Naive B cell (primary cell): Measurements from ENCODE around the gene SCN2B. TPM values are rescaled to one million over a fixed set of nuclear protein-coding genes. Genes with fewer than 3 reads are reported as not detected.
A peak's percentile ranks its signal among the peaks of the same experiment; 100 is the strongest.

Experiments
- ATAC-seq, 2 donors: fragments of 150-1000 bp; cut with Tn5 transposase; 2 replicates each; pipeline ENCODE4 v1.10.0; 2021; ENCODE audit warnings: low read depth in 2 of 2, mild to moderate bottlenecking in 2 of 2, moderate library complexity in 2 of 2
- DNase-seq: peaks from one replicate; pipeline ENCODE4 v3.0.0; 2022
- H3K27ac Mint-ChIP-seq, 6 donors: one replicate each; pipeline ENCODE4 v1.8.0; 2020 to 2022; ENCODE audit warnings: mild to moderate bottlenecking in 6 of 6, mixed read lengths in 6 of 6, moderate library complexity in 5 of 6, inconsistent platforms in 2 of 6
- H3K27me3 Mint-ChIP-seq, 3 donors: one replicate each; pipeline ENCODE4 v1.8.0; 2021 to 2022; ENCODE audit warnings: mixed read lengths in 3 of 3, mild to moderate bottlenecking in 1 of 3
- H3K36me3 Mint-ChIP-seq, 2 donors: one replicate each; pipeline ENCODE4 v1.8.0; 2020 to 2022; ENCODE audit warnings: mixed read lengths in 2 of 2, inconsistent platforms in 1 of 2, mild to moderate bottlenecking in 1 of 2
- H3K4me1 Mint-ChIP-seq, 3 donors: one replicate each; pipeline ENCODE4 v1.8.0; 2020 to 2022; ENCODE audit warnings: mixed read lengths in 3 of 3, inconsistent platforms in 1 of 3, mild to moderate bottlenecking in 1 of 3, moderate library complexity in 1 of 3
- H3K4me3 Mint-ChIP-seq, 8 donors: one replicate each; pipeline ENCODE4 v1.8.0; 2020 to 2022; ENCODE audit warnings: mild to moderate bottlenecking in 8 of 8, mixed read lengths in 8 of 8, moderate library complexity in 8 of 8, inconsistent platforms in 2 of 8
- H3K9me3 Mint-ChIP-seq, 7 donors: one replicate each; pipeline ENCODE4 v1.8.0; 2020 to 2022; ENCODE audit warnings: mixed read lengths in 7 of 7, mild to moderate bottlenecking in 5 of 7, inconsistent platforms in 2 of 7, moderate library complexity in 1 of 7
- polyA plus RNA-seq, 6 donors: library from polyadenylated mRNA; unstranded; fragments of 300-500 nt; fragmentation: Illumina TruSeq; gene quantifications; one replicate each; pipeline ENCODE4 v1.2.3, GENCODE V29; 2021; ENCODE audit warnings: low read depth in 6 of 6

The SCN2B gene
- polyA plus RNA-seq, 6 donors from 2014 or later, result not detected

- Mint-ChIP-seq H3K27ac (no peak overlapping the region), H3K36me3 (no peaks in the 10 kb centered on the region), H3K9me3 (no peaks in the 10 kb centered on the region), H3K4me3 (no peak overlapping the region), H3K27me3 (peaks cover 28 to 54% (median 53%) of the 10 kb centered on the region in 3 donors), H3K4me1 (no peaks in the 10 kb centered on the region)
- DNase-seq (no peak), ATAC-seq (no peak)
Observed at GRCh38 chr11:118167253-118167652, 9.2 kb downstream of the SCN2B start.

DNA sequence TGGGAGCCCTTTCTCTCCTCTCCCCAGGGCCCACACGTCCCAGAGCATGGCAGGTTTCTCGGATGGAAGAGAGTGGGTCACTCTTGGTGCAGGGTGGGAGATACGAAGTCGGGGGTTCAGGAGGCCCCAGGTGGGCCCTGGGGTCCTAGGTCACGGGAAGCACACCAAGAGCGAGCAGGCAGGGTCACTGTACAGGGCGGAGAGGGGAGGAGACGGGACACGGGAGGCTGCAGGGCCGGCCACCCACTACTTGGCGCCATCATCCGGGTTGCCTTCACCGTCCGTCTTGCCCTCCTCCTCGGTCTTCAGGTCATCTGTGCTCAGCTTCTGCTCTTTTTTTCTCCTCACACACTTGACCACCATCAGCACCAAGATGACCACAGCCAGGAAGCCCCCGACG is 9.8 kb downstream of the SCN2B start:
- H3K9me3 Mint-ChIP-seq, result no peaks in the 10 kb centered on the region
- H3K4me1 Mint-ChIP-seq, result no peaks in the 10 kb centered on the region
- H3K27ac Mint-ChIP-seq, result no peak overlapping the region
- no peak for ATAC-seq
- no peaks in the 10 kb centered on the region for H3K36me3 Mint-ChIP-seq
- no peak for DNase-seq
- peaks cover 31 to 61% (median 57%) of the 10 kb centered on the region in 3 donors for H3K27me3 Mint-ChIP-seq
- no peak overlapping the region for H3K4me3 Mint-ChIP-seq

DNA sequence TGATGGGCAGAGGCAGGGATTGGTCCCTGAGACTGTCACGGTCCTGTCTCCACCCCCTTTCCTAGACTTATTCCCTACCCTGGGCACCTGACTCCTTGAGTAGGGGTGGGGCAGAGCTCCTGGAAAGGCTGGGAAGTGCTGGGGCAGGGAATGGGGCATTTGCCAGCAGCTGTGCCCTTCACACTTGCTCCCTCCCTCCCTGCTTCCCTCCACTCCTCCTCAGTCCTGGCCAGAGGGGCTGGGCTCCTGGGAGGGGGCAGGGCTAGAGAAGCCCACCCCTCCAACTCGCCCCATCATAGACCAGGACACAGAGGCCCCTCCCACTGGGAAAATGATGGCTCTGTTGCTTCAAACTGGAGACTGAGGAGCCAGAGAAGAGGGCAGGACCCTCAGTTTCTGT is 11.6 kb downstream of the SCN2B start:
- peaks cover 28 to 67% (median 54%) of the 10 kb centered on the region in 3 donors for H3K27me3 Mint-ChIP-seq
- H3K4me3 Mint-ChIP-seq, result no peak overlapping the region
- no peaks in the 10 kb centered on the region for H3K36me3 Mint-ChIP-seq
- no peaks in the 10 kb centered on the region for H3K4me1 Mint-ChIP-seq
- DNase-seq (no peak), ATAC-seq (no peak)
- H3K27ac Mint-ChIP-seq, result no peak overlapping the region
- no peaks in the 10 kb centered on the region for H3K9me3 Mint-ChIP-seq

GRCh38 chr11:118163494-118163893 is 12.9 kb downstream of the SCN2B start:
- H3K4me1 Mint-ChIP-seq, result no peaks in the 10 kb centered on the region
- ATAC-seq (no peak), DNase-seq (no peak)
- H3K27me3 Mint-ChIP-seq, result peaks cover 33 to 67% (median 55%) of the 10 kb centered on the region in 3 donors
- H3K27ac Mint-ChIP-seq, result peak overlapping the region in 1 of 6 donors; percentile 49
- H3K9me3 Mint-ChIP-seq, result no peaks in the 10 kb centered on the region
- H3K4me3 Mint-ChIP-seq, result no peak overlapping the region
- no peaks in the 10 kb centered on the region for H3K36me3 Mint-ChIP-seq

DNA sequence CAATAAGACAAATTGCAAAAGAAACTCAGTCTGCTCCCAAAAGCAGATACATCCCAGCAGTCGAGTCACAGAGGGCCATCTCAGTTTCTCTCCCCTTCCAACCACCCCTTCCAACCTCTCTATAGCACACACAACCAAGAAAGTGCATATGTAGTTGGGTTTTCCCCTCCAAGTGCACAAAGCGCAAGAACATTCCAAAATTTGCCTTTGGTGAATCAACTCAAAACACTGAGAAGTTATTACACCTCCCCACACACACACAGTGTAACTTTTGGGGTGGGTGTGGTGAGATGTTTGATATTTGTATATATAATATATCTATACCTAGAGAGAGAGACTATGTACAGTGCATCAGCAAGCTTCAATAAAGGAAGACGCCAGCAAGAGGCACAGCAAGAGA is 13.6 kb downstream of the SCN2B start:
- Mint-ChIP-seq H3K27me3 (peaks cover 39 to 68% (median 55%) of the 10 kb centered on the region in 3 donors), H3K4me1 (no peaks in the 10 kb centered on the region), H3K4me3 (no peak overlapping the region), H3K9me3 (no peaks in the 10 kb centered on the region), H3K36me3 (no peaks in the 10 kb centered on the region), H3K27ac (no peak overlapping the region)
- DNase-seq (no peak), ATAC-seq (no peak)

DNA sequence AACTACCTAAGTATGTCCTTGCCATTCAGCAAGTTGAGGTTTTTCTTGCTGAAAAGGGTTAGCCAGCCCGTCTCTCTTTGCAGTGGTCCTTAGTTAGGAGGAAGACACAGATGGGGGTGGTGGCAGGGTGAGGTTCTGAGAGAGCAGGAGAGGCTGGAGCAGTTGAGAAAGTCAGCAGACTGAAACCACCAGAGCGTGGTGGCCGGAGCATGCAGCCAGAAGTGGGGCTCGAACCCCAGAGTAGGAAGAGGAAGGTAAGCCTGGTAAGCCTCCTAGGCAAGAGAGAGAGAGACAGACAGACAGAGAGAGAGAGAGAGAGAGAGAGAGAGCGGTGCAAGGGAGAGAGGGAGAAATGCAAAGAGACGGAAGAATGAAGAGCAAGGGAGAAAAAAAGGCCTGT is 14.7 kb downstream of the SCN2B start:
- peaks cover 41 to 74% (median 58%) of the 10 kb centered on the region in 3 donors for H3K27me3 Mint-ChIP-seq
- no peak overlapping the region for H3K27ac Mint-ChIP-seq
- H3K9me3 Mint-ChIP-seq, result no peaks in the 10 kb centered on the region
- H3K4me1 Mint-ChIP-seq, result peaks cover 0 to 1% (median 1%) of the 10 kb centered on the region in 3 donors
- DNase-seq (no peak), ATAC-seq (no peak)
- no peaks in the 10 kb centered on the region for H3K36me3 Mint-ChIP-seq
- no peak overlapping the region for H3K4me3 Mint-ChIP-seq

DNA sequence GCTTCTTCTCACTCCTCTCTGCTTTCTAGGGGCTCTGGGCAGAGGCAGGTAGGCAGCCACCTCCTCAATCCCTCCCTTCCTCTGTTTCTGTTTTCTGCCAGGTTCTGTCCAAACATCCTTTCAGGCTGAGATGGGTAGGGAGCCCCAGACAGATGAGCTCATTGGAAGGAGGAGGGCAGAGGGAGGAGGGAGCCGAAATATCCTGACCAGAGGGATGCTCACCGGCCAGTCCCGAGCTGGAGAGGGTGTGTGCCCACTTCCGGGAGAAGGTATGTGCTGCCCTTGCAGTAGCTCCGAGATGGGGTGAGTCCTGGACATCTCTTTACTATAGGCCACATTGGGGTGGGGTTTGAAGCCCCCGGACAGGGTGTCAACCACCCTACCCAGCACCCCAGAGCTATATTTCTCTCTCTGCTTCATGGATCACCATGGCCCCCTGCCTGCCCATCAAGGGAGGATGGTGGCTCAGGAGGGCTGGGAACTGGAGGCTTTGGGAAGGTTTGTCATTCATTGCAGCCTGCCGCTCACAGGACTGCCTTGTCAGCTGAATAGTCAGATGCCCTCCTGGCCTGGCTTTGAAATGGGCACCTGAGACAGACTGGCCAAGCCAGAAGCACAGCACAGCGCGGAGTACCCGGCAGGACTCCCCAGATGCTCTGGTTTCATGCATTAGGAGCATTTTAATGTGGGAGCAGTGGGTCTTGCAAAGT is 19.1 kb downstream of the SCN2B start:
- H3K27me3 Mint-ChIP-seq, result peaks cover 69 to 92% (median 80%) of the 10 kb centered on the region in 3 donors
- no peak for ATAC-seq
- no peak overlapping the region for H3K27ac Mint-ChIP-seq
- H3K4me1 Mint-ChIP-seq, result peaks cover 7 to 17% (median 10%) of the 10 kb centered on the region in 3 donors
- DNase-seq, result no peak
- H3K9me3 Mint-ChIP-seq, result no peaks in the 10 kb centered on the region
- no peak overlapping the region for H3K4me3 Mint-ChIP-seq
- no peaks in the 10 kb centered on the region for H3K36me3 Mint-ChIP-seq

DNA sequence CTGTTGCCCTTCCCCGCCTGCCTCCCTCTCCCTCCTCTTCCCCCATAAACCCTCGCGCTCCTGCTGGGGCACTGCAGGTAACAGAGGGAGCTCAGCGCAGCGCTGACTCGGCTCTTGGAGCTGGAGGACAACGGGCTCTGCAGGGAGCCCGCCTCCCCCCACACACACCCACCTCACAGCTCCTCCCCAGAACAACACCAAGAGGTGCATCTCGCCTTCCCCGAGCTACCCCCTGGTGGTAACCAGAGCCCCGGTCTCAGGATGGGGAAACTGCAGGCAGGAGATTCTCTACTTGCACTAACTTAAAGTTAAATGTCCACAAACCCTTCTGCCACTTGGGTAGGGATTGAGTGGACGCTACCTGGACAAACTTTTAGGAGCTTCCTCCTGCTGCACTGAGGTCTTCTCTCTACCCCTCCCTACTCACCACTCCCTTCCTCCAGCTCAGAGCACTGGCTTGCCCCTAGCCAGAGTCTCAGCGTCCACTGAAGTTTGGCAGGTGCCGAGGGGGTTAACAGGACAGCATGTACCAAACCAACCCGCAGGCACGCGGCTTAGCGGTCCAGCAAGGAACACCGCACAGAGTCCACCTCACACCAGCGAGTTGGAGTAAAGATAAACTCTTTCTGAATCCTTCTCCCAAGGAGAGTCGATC is 19.8 kb downstream of the SCN2B start:
- peaks cover 67 to 86% (median 80%) of the 10 kb centered on the region in 3 donors for H3K27me3 Mint-ChIP-seq
- no peak for DNase-seq
- peaks cover 7 to 17% (median 10%) of the 10 kb centered on the region in 3 donors for H3K4me1 Mint-ChIP-seq
- H3K27ac Mint-ChIP-seq, result no peak overlapping the region
- H3K36me3 Mint-ChIP-seq, result no peaks in the 10 kb centered on the region
- no peaks in the 10 kb centered on the region for H3K9me3 Mint-ChIP-seq
- H3K4me3 Mint-ChIP-seq, result peak overlapping the region in 1 of 8 donors; percentile 42
- ATAC-seq, result peak in 1 of 2 donors; percentile 32

- Mint-ChIP-seq H3K4me1 (peaks cover 7 to 17% (median 10%) of the 10 kb centered on the region in 3 donors), H3K36me3 (no peaks in the 10 kb centered on the region), H3K9me3 (no peaks in the 10 kb centered on the region), H3K27me3 (peaks cover 73 to 85% (median 83%) of the 10 kb centered on the region in 3 donors), H3K27ac (peak overlapping the region in 1 of 6 donors; percentile 61), H3K4me3 (no peak overlapping the region)
- DNase-seq (no peak), ATAC-seq (no peak)
Observed at GRCh38 chr11:118155776-118156530, 20.5 kb downstream of the SCN2B start.

GRCh38 chr11:118154641-118155040 is 21.8 kb downstream of the SCN2B start:
- H3K36me3 Mint-ChIP-seq, result no peaks in the 10 kb centered on the region
- H3K27me3 Mint-ChIP-seq, result peaks cover 78 to 90% (median 85%) of the 10 kb centered on the region in 3 donors
- no peaks in the 10 kb centered on the region for H3K9me3 Mint-ChIP-seq
- ATAC-seq (no peak), DNase-seq (no peak)
- H3K4me3 Mint-ChIP-seq, result no peak overlapping the region
- H3K4me1 Mint-ChIP-seq, result peaks cover 7 to 17% (median 10%) of the 10 kb centered on the region in 3 donors
- no peak overlapping the region for H3K27ac Mint-ChIP-seq

DNA sequence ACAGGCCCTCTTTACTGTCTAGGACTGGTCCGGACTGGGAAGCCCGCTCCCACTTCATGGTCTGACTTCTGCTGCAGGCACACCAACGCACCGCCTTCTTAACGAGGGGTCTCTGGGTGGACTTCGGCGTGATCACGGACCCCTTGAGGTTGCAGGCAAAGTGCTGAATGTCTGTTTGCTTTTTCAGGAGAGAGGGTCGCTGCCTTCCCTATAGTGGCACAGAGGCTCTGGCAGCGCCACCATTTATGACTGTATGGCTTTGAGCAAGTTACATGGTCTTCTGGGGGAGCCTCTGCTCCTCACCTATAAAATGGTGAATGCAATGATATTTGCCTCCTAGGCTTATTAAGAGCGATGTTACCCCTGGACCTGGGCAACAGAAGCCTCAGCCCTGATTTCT is 22.5 kb downstream of the SCN2B start:
- peak overlapping the region in 6 of 8 donors; percentile 22 to 71 (median 57) for H3K4me3 Mint-ChIP-seq

GRCh38 chr11:118153516-118153915 is 22.9 kb downstream of the SCN2B start:
- Mint-ChIP-seq H3K4me1 (peaks cover 7 to 17% (median 10%) of the 10 kb centered on the region in 3 donors), H3K36me3 (no peaks in the 10 kb centered on the region), H3K4me3 (peak overlapping the region in 5 of 8 donors; percentile 8 to 77 (median 53)), H3K27ac (no peak overlapping the region), H3K27me3 (peaks cover 71 to 87% (median 85%) of the 10 kb centered on the region in 3 donors), H3K9me3 (no peaks in the 10 kb centered on the region)
- no peak for ATAC-seq
- no peak for DNase-seq

More for the DNA sequence above, 22.5 kb downstream of the SCN2B start:
- DNase-seq (no peak), ATAC-seq (no peak)
- Mint-ChIP-seq H3K9me3 (no peaks in the 10 kb centered on the region), H3K4me1 (peaks cover 7 to 17% (median 10%) of the 10 kb centered on the region in 3 donors), H3K36me3 (no peaks in the 10 kb centered on the region), H3K27me3 (peaks cover 72 to 87% (median 85%) of the 10 kb centered on the region in 3 donors), H3K27ac (no peak overlapping the region)
